ENCODE data around the gene FXYD5. TPM values are rescaled to one million over a fixed set of nuclear protein-coding genes. Genes with fewer than 3 reads are reported as not detected.

The FXYD5 gene
- total and polyA plus RNA-seq, 9 of the 15 experiments (the other 6 are each of a cell fraction or from before 2014, with no cell fraction given), result 104 to 537 (median 174) TPM

- Histone ChIP-seq H3K4me2 (ENCODE audit: insufficient read depth, low read length) (peak overlapping the region; percentile 53; the same call in 1 of the 2 replicates), H3K79me2 (ENCODE audit: control insufficient read depth, insufficient read depth, low read length) (no peaks in the 10 kb centered on the region), H3K9ac (ENCODE audit: insufficient read depth in 1 of 2, low read depth in 2 of 2, low read length in 2 of 2) (no peak overlapping the region), H4K20me1 (replicated peaks; ENCODE audit: control insufficient read depth, insufficient read depth, low read length) (no peaks in the 10 kb centered on the region), H3K4me3 (no peak overlapping the region), H3K36me3 (ENCODE audit: control insufficient read depth, insufficient read depth, low read length) (no peaks in the 10 kb centered on the region), H3K4me1 (replicated peaks in 1 of 2; ENCODE audit: control insufficient read depth in 2 of 2, insufficient read depth in 2 of 2, low read length in 2 of 2) (peaks cover 29 to 41% of the 10 kb centered on the region in 2 experiments), H3K9me3 (replicated peaks; ENCODE audit: control insufficient read depth, insufficient read depth, low read depth, low read length) (0 out of 2 replicates have a peak, but pooled peaks cover 2% of the 10 kb centered on the region), H3K9me1 (ENCODE audit: control insufficient read depth, insufficient read depth, low read length) (no peaks in the 10 kb centered on the region), H3K27me3 (ENCODE audit: control insufficient read depth in 2 of 2, insufficient read depth in 2 of 2, low read length in 2 of 2) (no peaks in the 10 kb centered on the region), H3K27ac (ENCODE audit: extremely low read depth, low read depth, low read length) (no peak overlapping the region; the same call in 2 of the 3 replicates), H2AFZ (ENCODE audit: low read depth, low read length) (no peak overlapping the region)
- FAIRE-seq, result peak; percentile 48
- in situ Hi-C loops (cut with MboI), result no loop called here
- 8% methylated on average over 5 of the region's 5 CpGs for WGBS (ENCODE audit: insufficient coverage, low coverage, missing lambda C conversion rate)
- intact Hi-C loops (cut with micrococcal nuclease), result loop anchor here (5.0 kb wide), 3 partner anchors 39 to 54 kb away; partner anchors contain the start of genes FXYD5 and LSR
- CTCF ChIA-PET (ENCODE audit: low intra/inter-chr PET ratio), result no interaction called here
- peak in 1 of 4 experiments; percentile 55 for DNase-seq (ENCODE audit: extremely low read depth in 1 of 4, low spot score in 3 of 4)
- ATAC-seq, result no peak
- POLR2A ChIA-PET, result interaction anchor here (1.1 to 1.2 kb wide), 2 partner anchors 34 to 44 kb away, joined by 3 to 8 read pairs; no protein-coding TSS in a partner anchor
- no TSS peak for BruUV-seq (replicated peaks)
- TF ChIP-seq BCOR (IDR thresholded peaks at IDR 0.05) (peak; percentile 69), ZFP30 (CRISPR knock-in tag; IDR thresholded peaks at IDR 0.05; ENCODE audit: borderline replicate concordance) (no peak), ZBTB34 (CRISPR knock-in tag; IDR thresholded peaks at IDR 0.05) (no peak), CTBP1 (IDR thresholded peaks at IDR 0.05; ENCODE audit: borderline replicate concordance) (peak; percentile 27; the same call in 1 of the 2 replicates), ZNF318 (IDR thresholded peaks at IDR 0.05; ENCODE audit: borderline replicate concordance in 1 of 2, low read depth in 1 of 2) (no peak), EP300 (IDR thresholded peaks at IDR 0.05; ENCODE audit: low read length) (peak; percentile 39; the same call in 1 of the 2 replicates), KLF16 (IDR thresholded peaks at IDR 0.05) (peak; percentile 63; the same call in 1 of the 2 replicates), SAP30 (IDR thresholded peaks at IDR 0.05; ENCODE audit: borderline replicate concordance, insufficient read depth, low read depth, low read length, poor library complexity, severe bottlenecking) (no peak), SMARCA4 (IDR thresholded peaks at IDR 0.05) (peak; percentile 24; the same call in 1 of the 2 replicates), ARID1B (IDR thresholded peaks at IDR 0.05) (peak; percentile 70), FOXJ3 (CRISPR knock-in tag; IDR thresholded peaks at IDR 0.05) (no peak), TEAD4 (IDR thresholded peaks at IDR 0.05; ENCODE audit: low read length) (peak; percentile 83), TEAD4 (CRISPR knock-in tag; IDR thresholded peaks at IDR 0.05; ENCODE audit: borderline replicate concordance) (no peak), TCF3 (CRISPR knock-in tag; IDR thresholded peaks at IDR 0.05) (peak; percentile 81)
These were observed 51.8 kb downstream of the FXYD5 start for GRCh38 chr19:35206379-35206778.
